Progenitor cell of endocrine pancreas (in vitro differentiated cells): ENCODE data around the gene ARHGEF12. TPM values are rescaled to one million over a fixed set of nuclear protein-coding genes. Genes with fewer than 3 reads are reported as not detected.

Source experiments
- DNase-seq: peaks from one replicate; pipeline ENCODE4 v3.0.0; 2021; ENCODE audit warnings: low spot score; ENCODE audit not compliant: unreplicated experiment
- H3K27ac Mint-ChIP-seq: 2 replicates; pipeline ENCODE4 v1.8.0; 2021; ENCODE audit warnings: mild to moderate bottlenecking, moderate library complexity, mixed read lengths
- H3K27me3 Mint-ChIP-seq: 2 replicates; pipeline ENCODE4 v1.8.0; 2021; ENCODE audit warnings: mixed read lengths
- H3K36me3 Mint-ChIP-seq: 2 replicates; pipeline ENCODE4 v1.8.0; 2022; ENCODE audit warnings: mixed read lengths; ENCODE audit not compliant: insufficient read depth
- H3K4me1 Mint-ChIP-seq: 2 replicates; pipeline ENCODE4 v1.8.0; 2021; ENCODE audit warnings: low read depth, mixed read lengths
- H3K4me3 Mint-ChIP-seq: 2 replicates; pipeline ENCODE4 v1.8.0; 2021; ENCODE audit warnings: low read depth, mild to moderate bottlenecking, moderate library complexity, mixed read lengths
- H3K9me3 Mint-ChIP-seq: 2 replicates; pipeline ENCODE4 v1.8.0; 2021; ENCODE audit warnings: low read depth, mixed read lengths
- total RNA-seq: library from RNA; stranded (reverse); gene quantifications from 2 replicates; pipeline ENCODE4 v1.2.1, GENCODE V29; 2021
- TF ChIP-seq, protein P1 (sequence below): fragments of 200-600 bp; sonication (generic); IDR thresholded peaks from one replicate; pipeline ENCODE4 v1.5.0; 2021; ENCODE audit warnings: antibody characterized with exemption, mild to moderate bottlenecking; ENCODE audit not compliant: unreplicated experiment

ARHGEF12 gene
- total RNA-seq, 1 donor from 2014 or later, result 64.9 TPM

DNA sequence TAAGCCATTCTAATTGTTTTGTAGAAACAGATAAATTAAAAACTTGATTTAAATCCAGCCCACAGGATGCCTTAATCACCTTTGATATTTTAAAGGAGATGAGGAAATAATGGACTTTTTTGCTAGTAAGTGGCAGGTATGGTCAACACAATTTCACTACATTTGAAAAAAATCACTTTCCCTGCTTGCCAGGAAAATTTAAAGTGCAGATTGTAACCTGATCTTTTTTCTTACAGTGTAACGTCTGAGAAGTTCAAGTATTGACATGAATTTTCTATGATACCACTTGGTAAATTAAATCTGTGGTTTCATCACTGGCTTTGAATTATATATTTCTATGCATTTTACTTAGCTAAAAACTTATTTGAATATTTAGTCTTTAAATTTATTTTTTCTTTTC lies 65.3 kb downstream of the ARHGEF12 start:
- Mint-ChIP-seq H3K36me3 (no peaks in the 10 kb centered on the region), H3K4me3 (no peak overlapping the region), H3K27me3 (no peaks in the 10 kb centered on the region), H3K4me1 (peaks cover 11% of the 10 kb centered on the region), H3K27ac (no peak overlapping the region), H3K9me3 (no peaks in the 10 kb centered on the region)
- TF ChIP-seq, protein P1, sequence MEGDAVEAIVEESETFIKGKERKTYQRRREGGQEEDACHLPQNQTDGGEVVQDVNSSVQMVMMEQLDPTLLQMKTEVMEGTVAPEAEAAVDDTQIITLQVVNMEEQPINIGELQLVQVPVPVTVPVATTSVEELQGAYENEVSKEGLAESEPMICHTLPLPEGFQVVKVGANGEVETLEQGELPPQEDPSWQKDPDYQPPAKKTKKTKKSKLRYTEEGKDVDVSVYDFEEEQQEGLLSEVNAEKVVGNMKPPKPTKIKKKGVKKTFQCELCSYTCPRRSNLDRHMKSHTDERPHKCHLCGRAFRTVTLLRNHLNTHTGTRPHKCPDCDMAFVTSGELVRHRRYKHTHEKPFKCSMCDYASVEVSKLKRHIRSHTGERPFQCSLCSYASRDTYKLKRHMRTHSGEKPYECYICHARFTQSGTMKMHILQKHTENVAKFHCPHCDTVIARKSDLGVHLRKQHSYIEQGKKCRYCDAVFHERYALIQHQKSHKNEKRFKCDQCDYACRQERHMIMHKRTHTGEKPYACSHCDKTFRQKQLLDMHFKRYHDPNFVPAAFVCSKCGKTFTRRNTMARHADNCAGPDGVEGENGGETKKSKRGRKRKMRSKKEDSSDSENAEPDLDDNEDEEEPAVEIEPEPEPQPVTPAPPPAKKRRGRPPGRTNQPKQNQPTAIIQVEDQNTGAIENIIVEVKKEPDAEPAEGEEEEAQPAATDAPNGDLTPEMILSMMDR, result no peak
- no peak for DNase-seq

DNA sequence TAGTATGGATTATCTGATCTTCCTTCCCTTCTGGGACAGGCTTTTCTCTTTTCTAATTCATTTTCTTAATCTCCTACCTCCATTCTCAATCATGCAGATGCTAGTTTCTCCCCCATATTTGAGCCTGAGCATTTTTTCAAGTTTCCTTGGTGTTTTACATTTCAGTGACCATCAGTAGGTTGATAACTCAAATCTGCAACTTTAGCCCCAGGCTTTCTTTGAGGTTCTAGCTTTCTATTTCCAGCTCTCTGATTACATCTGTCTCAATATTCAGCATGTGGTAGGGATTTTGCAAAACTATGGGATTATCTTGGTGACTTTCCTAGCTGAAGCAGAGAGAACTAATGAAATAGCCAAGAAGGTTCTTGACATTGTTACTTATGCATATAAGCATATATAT lies 67.8 kb downstream of the ARHGEF12 start:
- no peaks in the 10 kb centered on the region for H3K36me3 Mint-ChIP-seq
- no peak overlapping the region for H3K27ac Mint-ChIP-seq
- H3K9me3 Mint-ChIP-seq, result no peaks in the 10 kb centered on the region
- peaks cover 11% of the 10 kb centered on the region for H3K4me1 Mint-ChIP-seq
- H3K4me3 Mint-ChIP-seq, result no peak overlapping the region
- no peak for DNase-seq
- no peaks in the 10 kb centered on the region for H3K27me3 Mint-ChIP-seq
- TF ChIP-seq, protein P1, result no peak

DNA sequence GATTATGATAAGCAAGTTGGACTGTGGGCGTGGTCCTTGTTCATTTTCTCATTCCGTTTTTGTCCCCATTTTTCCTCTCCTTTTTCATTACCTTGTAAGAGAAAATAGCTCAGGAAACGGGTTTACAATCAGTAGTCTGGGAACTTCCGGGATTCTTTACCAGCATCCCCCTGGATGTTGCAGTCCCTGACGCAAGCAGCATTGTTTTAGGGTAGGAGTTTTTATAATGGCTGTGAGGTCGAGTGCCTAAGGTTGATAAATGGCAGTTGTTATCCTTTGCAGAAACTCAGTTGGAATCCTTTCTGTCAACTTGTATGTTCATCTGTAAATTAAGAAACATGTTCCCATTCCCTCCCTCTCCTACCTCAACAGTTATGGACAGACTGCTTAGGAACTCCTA lies 68.3 kb downstream of the ARHGEF12 start:
- Mint-ChIP-seq H3K4me3 (no peak overlapping the region), H3K27me3 (no peaks in the 10 kb centered on the region), H3K9me3 (no peaks in the 10 kb centered on the region), H3K36me3 (no peaks in the 10 kb centered on the region), H3K27ac (no peak overlapping the region), H3K4me1 (peaks cover 10% of the 10 kb centered on the region)
- TF ChIP-seq, protein P1, result no peak
- no peak for DNase-seq

DNA sequence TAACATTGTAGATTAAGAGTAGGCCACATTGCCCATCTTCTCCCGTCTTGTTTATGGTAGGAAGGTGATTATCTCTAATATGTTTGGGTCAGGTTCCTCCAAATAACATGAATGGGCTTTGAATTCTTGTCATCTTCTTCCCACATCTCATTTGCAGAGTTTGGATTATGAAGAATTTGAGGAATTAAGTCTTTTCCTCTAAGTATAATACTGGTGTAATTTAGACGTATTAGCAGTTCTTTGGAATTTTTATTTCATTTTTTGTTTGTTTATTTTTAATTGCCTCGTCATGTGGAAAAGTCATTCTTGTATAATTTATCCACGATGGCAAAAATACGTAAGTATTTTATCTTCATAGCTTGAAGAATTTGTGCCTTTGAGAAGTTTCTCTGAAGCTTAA lies 73.4 kb downstream of the ARHGEF12 start:
- no peak overlapping the region for H3K4me3 Mint-ChIP-seq
- DNase-seq, result no peak
- H3K27me3 Mint-ChIP-seq, result no peaks in the 10 kb centered on the region
- peaks cover 7% of the 10 kb centered on the region for H3K4me1 Mint-ChIP-seq
- no peaks in the 10 kb centered on the region for H3K9me3 Mint-ChIP-seq
- peak overlapping the region; percentile 3 for H3K27ac Mint-ChIP-seq
- peaks cover 3% of the 10 kb centered on the region for H3K36me3 Mint-ChIP-seq
- TF ChIP-seq, protein P1, result no peak

DNA sequence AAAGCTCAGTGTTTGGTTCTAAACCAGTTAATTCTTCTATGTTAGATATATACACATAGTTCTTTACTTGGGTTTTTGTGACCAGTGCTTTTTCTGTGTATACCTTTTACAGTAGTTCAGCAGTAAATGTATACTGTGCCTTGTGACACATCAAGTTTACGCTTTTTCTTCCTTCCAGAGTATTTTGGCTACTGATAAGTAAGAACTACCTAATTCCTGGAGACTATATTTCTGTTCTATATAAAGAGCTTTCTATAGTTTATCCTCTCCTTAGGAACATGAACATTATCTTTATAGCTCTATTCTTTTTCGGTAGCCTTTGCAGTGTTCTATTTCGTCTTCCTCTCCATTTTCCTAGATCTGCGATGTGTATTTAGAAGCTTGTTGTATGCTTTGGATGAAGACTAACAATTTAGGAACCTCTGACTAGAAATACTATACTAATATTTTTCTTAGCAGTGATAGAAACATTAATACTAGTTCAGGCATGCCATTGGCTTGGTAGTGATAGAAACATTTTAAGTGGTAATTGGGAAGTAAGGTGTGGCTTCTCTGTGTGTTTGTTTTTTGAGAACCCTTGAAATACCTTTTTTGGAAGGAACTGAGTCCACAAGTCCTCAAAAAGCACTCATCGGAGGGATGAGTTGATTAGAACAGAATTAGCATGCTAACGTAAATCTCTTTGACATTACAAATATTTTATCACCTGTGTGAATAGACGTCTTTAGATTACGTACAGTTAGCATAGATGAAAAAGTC lies 74.6 kb downstream of the ARHGEF12 start:
- peaks cover 3% of the 10 kb centered on the region for H3K36me3 Mint-ChIP-seq
- no peak overlapping the region for H3K4me3 Mint-ChIP-seq
- TF ChIP-seq, protein P1, result no peak
- no peaks in the 10 kb centered on the region for H3K27me3 Mint-ChIP-seq
- H3K4me1 Mint-ChIP-seq, result peaks cover 7% of the 10 kb centered on the region
- H3K9me3 Mint-ChIP-seq, result no peaks in the 10 kb centered on the region
- H3K27ac Mint-ChIP-seq, result peak overlapping the region; percentile 7
- no peak for DNase-seq
